ENCODE data around the gene CDC42EP1.

CDC42EP1 gene, protein sequence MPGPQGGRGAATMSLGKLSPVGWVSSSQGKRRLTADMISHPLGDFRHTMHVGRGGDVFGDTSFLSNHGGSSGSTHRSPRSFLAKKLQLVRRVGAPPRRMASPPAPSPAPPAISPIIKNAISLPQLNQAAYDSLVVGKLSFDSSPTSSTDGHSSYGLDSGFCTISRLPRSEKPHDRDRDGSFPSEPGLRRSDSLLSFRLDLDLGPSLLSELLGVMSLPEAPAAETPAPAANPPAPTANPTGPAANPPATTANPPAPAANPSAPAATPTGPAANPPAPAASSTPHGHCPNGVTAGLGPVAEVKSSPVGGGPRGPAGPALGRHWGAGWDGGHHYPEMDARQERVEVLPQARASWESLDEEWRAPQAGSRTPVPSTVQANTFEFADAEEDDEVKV

DNA sequence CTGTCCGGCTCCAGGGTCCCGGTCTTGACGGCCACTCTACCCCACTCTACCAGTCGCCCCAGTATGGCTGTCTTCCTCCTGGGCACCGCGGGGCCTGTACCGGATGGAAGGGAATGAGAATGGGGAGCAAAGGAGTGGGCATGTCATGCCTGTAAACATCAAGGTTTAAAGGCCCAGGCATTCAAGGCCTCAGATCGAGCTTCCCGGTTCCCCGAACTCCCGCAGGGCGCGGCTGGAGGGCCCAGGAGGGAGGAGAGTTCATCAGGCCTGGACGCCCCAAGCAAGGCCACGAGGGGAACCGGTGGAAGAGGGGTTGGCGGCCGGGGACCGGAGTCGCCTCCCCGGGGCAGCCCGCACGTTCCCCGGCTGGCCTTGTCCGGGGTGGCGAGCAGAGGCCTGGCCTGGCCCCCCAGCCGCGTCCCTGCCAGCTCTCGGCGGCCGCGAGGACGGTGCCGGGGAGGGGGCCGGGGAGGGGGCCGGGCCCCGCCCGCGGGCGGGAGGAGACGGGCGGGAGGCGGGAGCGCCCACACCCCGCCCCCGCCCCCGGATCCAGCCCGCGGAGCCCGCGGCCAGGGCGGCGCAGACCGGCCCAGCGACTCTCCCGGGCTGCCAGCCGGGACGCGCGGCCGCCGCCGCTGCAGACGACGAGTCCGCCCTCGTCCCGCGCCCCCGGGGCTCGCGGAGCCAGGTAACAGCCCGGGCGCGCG lies at the start of gene CDC42EP1:
TSS of gene CDC42EP1 (plus strand) at position 580 of the 707 bp plus-strand sequence. CDS start 5,870 bp downstream, outside the sequence.
- peak; percentile 57 for DNase-seq (ENCODE audit: low read depth)
- TF ChIP-seq, protein P1, sequence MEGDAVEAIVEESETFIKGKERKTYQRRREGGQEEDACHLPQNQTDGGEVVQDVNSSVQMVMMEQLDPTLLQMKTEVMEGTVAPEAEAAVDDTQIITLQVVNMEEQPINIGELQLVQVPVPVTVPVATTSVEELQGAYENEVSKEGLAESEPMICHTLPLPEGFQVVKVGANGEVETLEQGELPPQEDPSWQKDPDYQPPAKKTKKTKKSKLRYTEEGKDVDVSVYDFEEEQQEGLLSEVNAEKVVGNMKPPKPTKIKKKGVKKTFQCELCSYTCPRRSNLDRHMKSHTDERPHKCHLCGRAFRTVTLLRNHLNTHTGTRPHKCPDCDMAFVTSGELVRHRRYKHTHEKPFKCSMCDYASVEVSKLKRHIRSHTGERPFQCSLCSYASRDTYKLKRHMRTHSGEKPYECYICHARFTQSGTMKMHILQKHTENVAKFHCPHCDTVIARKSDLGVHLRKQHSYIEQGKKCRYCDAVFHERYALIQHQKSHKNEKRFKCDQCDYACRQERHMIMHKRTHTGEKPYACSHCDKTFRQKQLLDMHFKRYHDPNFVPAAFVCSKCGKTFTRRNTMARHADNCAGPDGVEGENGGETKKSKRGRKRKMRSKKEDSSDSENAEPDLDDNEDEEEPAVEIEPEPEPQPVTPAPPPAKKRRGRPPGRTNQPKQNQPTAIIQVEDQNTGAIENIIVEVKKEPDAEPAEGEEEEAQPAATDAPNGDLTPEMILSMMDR (IDR thresholded peaks at IDR 0.05; ENCODE audit: insufficient read depth, low read depth, low read length, missing control alignments), result no peak
- peak within 1 kb of the TSS; percentile 75 for H3K4me3 ChIP-seq (ENCODE audit: low read length)

DNA sequence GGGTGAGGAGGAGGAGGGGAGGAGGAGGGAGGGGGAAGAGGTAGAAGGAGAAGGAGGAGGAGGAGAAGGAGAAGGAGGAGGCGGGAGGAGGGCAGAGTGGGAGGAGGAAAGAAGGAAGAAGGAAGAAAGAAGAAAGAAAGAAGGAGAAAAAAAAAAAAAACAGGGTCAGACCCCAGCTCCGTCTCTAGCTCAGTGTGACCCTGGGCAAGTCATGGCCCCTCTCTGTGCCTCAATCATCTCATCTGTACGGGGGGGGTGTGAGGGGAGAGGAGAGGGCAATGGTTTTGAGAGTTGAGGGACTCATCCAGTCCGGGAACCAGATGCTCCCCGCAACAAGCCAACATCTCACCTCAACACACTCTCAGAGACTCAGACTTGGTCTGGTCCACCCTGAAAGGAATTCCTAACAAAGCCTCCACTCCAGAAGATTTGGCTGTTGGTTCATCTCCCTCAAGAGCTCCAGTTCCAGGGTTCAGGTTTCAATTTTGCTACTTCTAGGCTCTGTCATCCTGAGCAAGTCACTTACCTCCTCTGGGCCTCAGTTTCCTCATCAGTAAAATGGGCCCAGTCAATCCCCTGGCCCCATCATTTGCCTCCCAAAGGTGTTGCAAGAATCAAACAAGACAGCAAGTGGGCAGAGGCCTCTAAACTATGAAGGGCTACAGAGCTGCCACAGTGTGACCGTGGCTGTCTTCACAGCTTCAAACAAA lies 48.7 kb upstream of the CDC42EP1 start:
- DNase-seq (ENCODE audit: low read depth), result no peak
- H3K4me3 ChIP-seq (ENCODE audit: low read length), result no peak overlapping the region
- TF ChIP-seq, protein P1 (IDR thresholded peaks at IDR 0.05; ENCODE audit: insufficient read depth, low read depth, low read length, missing control alignments), result no peak

DNA sequence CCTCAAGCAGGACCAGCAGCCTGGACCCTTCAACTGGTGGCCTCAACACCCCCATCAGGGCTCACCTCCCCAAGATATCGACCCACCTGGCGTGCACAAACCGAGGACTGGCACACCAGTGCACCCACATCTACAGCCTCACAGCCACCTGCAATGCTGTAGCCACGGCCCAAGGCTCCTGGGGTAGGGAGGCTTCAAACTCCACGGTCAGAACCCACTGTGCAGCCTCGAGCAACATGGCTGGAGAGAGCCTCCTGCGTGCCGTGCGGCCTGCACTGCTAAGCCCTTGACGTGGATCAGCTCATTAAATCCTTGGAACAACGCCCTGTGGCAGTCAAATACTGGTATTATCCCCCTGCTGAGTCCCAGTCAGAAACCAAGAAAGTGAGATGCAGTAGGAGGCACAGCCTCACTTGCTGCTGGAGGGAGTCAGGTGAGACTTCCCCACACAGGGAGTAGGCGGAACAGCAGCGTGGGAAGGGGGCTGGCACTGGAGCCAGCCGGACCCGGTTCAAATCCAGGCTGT lies 45.7 kb upstream of the CDC42EP1 start:
- DNase-seq (ENCODE audit: low read depth), result no peak
- no peak overlapping the region for H3K4me3 ChIP-seq (ENCODE audit: low read length)
- TF ChIP-seq, protein P1 (IDR thresholded peaks at IDR 0.05; ENCODE audit: insufficient read depth, low read depth, low read length, missing control alignments), result no peak

DNA sequence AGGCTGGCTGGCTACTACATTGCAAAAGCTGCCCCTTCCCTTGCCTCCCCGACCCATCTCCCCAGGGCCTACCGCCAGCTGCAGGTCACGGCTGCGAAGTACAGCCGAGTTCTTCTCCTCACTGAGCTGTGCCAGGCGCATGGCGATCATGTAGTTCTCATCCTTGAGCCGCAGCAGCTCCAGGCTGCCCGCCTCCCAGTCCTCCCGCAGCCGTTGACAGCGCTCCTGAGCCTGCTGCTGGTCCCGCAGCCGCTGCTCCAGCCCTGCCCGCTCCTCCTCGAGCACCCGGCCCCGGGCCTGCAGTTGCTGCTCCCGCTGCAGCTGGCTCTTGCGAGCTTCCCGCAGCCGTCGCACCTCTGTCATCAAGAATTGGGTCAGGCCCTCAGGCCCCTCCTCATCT lies 44.4 kb upstream of the CDC42EP1 start:
- TF ChIP-seq, protein P1 (IDR thresholded peaks at IDR 0.05; ENCODE audit: insufficient read depth, low read depth, low read length, missing control alignments), result no peak
- no peak for DNase-seq (ENCODE audit: low read depth)
- no peak overlapping the region for H3K4me3 ChIP-seq (ENCODE audit: low read length)

DNA sequence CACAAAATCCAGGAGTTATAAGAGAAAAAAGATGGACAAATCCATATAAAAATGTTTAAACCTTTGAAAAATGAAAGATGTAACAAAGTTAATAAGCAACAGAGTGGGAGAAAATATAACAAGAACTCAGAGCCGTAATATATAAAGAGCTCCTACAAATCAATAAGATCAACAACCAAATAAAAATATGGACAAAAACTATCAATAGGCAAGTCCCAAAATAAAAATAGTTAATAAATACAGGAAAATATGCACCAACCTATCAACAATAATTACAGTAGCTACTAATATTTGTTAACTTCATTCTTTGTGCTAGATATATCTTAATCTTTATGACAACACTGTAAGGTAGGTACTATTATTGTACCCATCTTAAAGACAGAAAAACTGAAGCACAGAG lies 43.8 kb upstream of the CDC42EP1 start:
- TF ChIP-seq, protein P1 (IDR thresholded peaks at IDR 0.05; ENCODE audit: insufficient read depth, low read depth, low read length, missing control alignments), result no peak
- no peak for DNase-seq (ENCODE audit: low read depth)
- H3K4me3 ChIP-seq (ENCODE audit: low read length), result no peak overlapping the region

DNA sequence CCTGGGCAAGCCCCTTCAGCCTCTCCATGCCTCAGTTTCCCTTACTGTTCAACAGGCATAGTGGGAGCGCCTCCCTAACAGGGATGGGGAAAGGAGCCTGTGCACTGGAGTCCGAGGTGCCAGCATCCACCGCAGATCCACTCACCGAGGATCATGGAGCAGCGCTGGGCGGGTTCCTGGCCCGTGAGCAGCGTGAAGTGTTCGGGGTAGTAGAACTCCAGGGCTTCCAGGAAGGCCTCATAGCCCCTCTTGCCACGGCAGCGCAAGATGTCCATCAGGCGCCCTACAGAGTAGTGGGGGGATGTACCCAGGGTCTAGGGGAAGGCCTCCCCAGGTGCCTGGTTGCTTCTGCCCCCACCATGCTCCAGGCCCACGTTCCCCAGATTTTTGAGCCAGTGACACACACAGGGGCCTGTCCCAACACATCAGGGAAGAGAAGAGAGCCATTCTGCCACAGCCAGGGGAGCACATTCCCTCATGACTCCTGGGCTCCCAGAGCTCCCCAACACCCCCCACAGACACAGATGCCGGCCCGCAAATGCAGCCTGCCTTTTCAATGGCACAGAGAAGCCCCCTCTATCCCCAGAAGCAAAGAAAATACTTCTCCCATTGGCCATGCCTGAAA lies 42.3 kb upstream of the CDC42EP1 start:
- DNase-seq (ENCODE audit: low read depth), result peak; percentile 82
- TF ChIP-seq, protein P1 (IDR thresholded peaks at IDR 0.05; ENCODE audit: insufficient read depth, low read depth, low read length, missing control alignments), result no peak
- H3K4me3 ChIP-seq (ENCODE audit: low read length), result peak overlapping the region; percentile 62

Measured in epithelial cell of esophagus (primary cell).